Fibroblast of mammary gland (primary cell): ENCODE measurements around the gene SCLT1.
A peak's percentile ranks its signal among the peaks of the same experiment; 100 is the strongest.

Experiments used
- DNase-seq: peaks from one replicate; pipeline ENCODE4 v3.0.0-alpha.2; 2010; ENCODE audit warnings: low read depth
- H3K4me3 ChIP-seq: 2 replicates; pipeline ENCODE4 v1.5.1; 2011; ENCODE audit warnings: low read depth, mild to moderate bottlenecking, low read length, moderate library complexity; ENCODE audit not compliant: control insufficient read depth
- TF ChIP-seq, protein P1 (sequence below): conservative IDR thresholded peaks from 2 replicates; pipeline ENCODE4 v1.5.1; 2011; ENCODE audit warnings: low read depth, low read length, inconsistent platforms; ENCODE audit not compliant: control insufficient read depth, insufficient read depth

The SCLT1 gene

DNA sequence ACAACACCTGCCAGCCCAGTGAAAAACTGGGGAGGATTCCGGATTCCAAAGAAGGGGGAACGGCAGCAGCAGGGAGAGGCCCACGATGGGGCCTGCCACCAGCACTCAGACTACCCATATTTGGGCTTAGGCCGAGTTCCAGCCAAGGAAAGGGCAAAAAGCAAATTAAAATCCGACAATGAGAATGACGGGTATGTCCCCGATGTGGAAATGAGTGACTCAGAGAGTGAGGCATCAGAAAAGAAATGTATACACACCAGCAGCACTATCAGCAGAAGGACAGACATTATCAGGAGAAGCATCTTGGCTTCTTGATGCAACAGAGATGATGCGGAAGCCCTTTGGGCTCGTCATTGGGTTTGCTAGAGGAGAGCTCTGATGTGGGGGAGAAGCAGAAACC, 221.4 kb downstream of the SCLT1 start:
- TF ChIP-seq, protein P1, sequence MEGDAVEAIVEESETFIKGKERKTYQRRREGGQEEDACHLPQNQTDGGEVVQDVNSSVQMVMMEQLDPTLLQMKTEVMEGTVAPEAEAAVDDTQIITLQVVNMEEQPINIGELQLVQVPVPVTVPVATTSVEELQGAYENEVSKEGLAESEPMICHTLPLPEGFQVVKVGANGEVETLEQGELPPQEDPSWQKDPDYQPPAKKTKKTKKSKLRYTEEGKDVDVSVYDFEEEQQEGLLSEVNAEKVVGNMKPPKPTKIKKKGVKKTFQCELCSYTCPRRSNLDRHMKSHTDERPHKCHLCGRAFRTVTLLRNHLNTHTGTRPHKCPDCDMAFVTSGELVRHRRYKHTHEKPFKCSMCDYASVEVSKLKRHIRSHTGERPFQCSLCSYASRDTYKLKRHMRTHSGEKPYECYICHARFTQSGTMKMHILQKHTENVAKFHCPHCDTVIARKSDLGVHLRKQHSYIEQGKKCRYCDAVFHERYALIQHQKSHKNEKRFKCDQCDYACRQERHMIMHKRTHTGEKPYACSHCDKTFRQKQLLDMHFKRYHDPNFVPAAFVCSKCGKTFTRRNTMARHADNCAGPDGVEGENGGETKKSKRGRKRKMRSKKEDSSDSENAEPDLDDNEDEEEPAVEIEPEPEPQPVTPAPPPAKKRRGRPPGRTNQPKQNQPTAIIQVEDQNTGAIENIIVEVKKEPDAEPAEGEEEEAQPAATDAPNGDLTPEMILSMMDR = no peak
- peak; percentile 71 for DNase-seq

DNA sequence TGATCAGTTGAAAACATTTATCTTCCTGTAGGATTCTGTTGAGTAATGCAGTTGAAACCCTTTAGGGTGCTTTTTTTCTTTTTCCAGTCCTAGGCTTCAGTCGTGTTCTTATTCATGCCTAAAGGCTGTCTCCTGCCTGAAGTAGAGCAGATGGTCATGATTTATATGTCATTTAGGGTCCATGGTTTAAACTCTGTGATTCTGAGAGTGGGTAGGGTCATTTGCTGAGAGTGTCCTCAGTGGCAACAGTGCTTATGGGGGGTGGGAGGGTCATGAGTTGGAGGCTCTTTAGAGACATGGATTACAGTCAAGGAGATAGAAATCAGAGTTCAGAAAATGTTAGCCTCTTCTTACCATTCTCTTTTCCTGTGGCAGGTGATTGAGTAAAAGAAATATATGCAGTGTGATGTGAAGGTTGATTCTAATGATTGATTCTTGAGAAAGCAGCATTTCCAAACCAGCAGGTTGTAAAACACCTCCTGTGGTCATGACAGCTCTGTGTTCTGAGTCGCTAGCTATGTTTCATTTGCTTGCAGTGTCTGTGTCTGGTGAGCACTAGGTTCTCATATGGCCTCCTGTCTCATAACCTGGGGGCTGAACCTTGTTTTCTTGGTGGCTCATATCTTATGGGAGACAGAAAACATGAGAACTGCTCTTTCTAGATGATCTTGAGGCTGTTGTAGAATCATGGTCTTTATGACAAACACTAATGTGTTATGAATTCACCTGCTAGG, 223.4 kb downstream of the SCLT1 start:
- TF ChIP-seq, protein P1 = no peak
- H3K4me3 ChIP-seq = no peak overlapping the region
- DNase-seq = no peak

More for the DNA sequence above, 221.4 kb downstream of the SCLT1 start:
- H3K4me3 ChIP-seq = no peak overlapping the region

DNA sequence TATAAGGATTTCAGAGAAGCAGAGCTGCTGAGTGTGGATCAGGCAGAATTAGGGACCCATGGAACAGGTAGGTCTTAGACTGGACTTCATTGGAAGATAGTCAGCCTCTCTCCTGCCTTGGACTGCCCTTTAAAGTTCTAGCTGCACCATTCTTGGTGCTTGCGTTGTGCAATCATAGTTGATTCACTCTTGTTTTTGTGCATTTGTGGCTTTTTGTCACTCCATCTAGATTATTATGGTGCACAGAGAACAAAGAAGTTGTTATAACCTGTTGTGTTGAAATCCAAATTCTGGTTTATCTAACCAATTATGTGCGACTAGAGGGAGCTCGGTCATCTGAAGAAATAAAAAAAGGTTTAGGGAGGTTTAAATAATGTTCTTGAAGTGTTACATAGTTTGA, 224.6 kb downstream of the SCLT1 start:
- TF ChIP-seq, protein P1 = no peak
- peak; percentile 44 for DNase-seq

DNA sequence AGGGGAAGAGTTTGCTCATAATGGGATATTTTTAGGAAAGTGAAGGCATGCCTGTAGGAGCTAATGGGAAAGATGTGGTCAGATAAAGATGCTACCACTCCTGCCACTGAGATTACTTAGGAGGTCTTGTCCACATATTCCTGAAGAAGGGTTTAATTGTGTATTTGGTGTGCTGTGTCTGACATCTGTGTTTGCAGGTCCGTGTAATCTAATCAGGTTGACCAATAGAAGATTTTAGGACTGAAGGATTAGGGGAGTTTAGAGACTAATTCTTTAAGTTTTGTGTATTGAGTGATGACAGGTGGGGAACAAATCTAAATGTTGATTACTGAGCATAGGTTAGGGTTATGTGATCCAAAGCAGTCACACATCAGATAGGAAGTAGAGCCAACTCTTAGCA, 226.6 kb downstream of the SCLT1 start:
- TF ChIP-seq, protein P1 = no peak
- DNase-seq = no peak
- H3K4me3 ChIP-seq = no peak overlapping the region

More for the DNA sequence above, 224.6 kb downstream of the SCLT1 start:
- no peak overlapping the region for H3K4me3 ChIP-seq

DNA sequence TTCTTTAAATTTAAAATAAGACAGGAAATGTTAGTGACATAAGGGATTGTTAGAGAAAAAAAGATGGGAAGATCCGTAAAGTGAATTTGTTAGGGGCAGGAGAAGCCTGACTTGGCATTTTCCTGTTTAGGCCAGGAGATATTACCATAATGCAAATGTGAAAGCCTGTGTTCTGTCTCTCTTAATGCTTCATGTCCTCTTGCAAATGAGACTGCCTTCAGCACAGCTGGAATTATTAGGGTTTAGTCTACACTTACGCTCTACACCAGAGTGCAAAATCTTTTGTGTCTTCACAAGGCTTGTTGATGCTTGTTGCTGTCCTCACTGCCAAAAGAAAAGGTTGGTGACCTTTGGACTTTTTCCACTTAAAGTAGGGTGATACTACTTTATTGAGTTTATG, 227.1 kb downstream of the SCLT1 start:
- no peak for DNase-seq
- no peak overlapping the region for H3K4me3 ChIP-seq
- TF ChIP-seq, protein P1 = no peak

DNA sequence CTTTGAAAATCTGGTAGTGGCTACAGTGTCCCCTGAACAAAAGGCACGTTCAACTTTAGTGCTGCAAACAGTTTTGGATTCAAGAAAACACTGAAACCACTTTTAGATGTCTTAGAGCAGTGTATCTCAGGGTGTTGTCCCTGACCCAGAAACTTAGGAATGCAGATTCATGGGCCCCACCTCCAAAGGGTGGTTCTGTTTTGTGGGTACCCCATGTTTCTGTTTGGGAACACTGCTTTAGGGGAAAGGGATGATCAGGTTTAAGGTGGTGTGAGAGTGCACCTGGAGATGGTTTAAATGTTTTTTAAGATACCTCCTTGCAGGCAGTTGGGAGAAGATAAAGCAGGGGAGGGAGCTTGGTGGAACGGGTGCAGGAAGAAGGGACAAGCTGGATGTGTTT, 228.2 kb downstream of the SCLT1 start:
- TF ChIP-seq, protein P1 = no peak
- no peak for DNase-seq
- H3K4me3 ChIP-seq = no peak overlapping the region

DNA sequence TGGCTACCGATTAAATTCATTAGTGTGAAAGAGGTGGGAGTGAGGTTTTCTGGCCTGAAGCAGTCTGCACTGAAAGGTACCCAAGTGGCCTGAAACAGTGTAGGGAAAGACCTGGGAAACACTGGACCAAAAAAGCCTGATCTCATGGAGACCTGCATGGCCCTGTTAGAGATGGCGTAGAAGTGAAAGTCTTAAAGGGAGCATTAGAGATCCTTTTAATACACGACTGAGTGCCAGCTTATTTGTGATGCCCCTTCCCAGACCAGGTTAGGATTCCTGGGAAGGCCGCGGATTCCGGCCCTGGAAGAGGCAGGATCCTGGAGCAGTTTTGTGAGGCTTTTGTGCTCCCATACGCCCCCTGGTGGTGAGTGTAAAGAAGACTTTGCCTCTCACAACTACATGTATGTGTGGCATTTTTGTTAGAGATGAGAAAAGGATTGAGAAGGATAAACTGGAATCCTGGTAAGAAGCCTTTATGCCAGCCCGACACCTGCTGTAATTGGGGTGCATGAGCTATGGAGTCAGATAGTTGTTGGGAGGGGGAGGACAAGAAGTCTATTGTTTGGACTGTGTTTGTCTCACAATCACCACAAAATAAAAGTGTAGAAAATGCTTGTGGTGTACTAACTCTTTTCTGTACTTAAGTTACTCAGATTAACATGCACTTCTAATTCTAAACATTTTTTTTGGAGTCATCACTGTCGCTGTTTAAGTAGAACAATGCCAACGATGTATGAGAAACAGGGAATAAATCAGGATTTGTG, 229.8 kb downstream of the SCLT1 start:
- no peak overlapping the region for H3K4me3 ChIP-seq
- DNase-seq = peak; percentile 81
- TF ChIP-seq, protein P1 = peak; percentile 85
